GM19463 (cell line): ENCODE data around the gene KIAA1614.
A peak's percentile ranks its signal among the peaks of the same experiment; 100 is the strongest.

ENCODE experiments used
- ATAC-seq: cut with Tn5 transposase; IDR thresholded peaks from one replicate; pipeline ENCODE4 v1.9.1; 2021; ENCODE audit warnings: mild to moderate bottlenecking, moderate library complexity; ENCODE audit not compliant: unreplicated experiment

Gene KIAA1614

DNA sequence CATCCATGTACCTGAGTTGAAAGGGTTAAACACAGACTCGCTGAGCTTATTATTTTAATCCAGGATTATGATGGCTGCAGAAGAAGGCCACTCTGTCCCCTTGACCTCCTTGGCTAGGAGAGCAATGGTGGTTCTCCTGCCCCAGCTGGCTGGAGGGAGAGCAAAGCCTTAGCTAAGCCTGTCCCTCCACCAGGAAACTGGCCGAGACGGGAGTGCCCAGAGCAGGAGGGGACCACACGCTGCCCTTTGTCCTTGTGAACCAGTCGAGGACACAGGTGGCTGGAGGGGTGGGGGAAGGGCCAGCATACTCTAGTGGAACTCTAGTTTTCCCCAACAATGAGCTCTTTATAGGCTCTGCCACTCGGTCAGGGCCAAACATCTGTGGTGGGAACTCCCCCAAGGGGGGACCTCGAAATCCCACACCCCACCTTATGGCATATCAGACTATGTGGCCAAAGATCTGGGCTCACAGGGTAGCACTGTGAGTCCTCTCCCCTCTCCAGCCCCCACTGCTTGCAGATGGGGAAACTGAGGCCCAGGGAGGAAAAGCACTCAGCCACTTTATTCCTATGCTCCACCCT lies 12.9 kb downstream of the KIAA1614 start:
- no peak for ATAC-seq

- peak; percentile 56 for ATAC-seq
Measured at GRCh38 chr1:180926164-180926981, 13.7 kb downstream of the KIAA1614 start.

DNA sequence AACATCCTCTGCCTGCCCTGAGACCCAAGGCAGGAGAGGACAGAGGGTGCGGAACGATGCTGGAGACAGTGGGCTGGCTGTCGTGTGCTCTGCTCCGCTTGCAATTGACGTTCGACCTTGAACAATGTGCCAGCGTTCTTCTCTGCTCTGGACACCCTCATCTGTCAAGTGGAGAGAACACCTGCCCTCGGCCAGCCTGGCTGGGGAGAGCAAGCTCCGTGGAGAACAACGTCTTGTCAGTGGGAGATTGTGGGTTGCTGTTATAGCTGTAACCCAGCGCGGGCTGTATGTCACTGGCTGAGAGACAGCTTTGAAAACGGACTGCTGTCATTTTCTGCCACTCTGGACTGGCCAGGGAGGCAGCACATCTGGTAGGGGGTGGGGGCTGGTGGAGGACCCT lies 14.7 kb downstream of the KIAA1614 start:
- no peak for ATAC-seq

GRCh38 chr1:180927841-180928240 lies 15.1 kb downstream of the KIAA1614 start:
- ATAC-seq: no peak

DNA sequence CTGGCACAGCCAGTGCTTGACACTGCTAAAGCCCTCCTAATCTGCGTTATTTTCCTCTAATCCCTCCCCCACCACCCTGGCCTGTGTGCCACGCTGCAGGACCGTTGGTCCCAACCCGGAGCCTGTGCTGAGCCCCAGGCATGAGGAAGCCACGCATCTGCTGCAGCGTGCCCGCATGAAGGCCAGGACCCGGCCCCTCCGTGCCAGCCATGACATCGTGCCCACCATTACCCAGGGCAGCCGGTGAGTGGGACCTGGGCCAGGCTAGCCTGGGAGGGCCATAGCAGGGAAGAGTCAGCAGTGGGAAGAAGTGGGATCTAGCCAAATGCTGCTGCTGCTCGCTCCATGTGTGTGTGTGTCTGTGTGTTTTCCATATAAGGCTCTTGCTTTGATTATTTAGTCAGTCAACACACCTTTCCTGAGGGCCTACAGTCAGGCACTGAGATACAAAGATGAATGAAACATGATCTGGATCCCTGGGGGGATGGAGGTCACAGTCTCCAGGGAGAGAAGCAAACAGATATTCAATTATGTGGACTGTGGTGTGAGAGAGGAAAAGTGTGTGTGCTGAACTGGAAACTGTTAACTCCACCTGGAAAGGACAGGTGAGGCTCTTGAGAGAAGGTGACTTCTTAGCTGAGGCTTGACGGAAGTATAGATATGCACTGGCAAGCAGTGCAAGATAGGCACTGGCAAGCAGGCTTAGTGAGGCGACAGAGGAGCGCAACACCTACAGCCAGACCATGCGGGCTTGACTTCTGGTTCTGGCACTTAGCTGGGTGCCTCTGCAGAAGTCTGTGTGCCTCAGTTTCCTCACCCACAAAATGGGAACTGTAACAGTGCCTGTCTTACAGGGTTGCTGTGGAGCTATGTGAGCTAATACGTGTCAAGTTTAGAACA lies 15.9 kb downstream of the KIAA1614 start:
- no peak for ATAC-seq

GRCh38 chr1:180929389-180929788 lies 16.7 kb downstream of the KIAA1614 start:
- ATAC-seq: no peak

- ATAC-seq: no peak
Measured at GRCh38 chr1:180930687-180931086, 18.0 kb downstream of the KIAA1614 start.

GRCh38 chr1:180931529-180931928 lies 18.8 kb downstream of the KIAA1614 start:
- no peak for ATAC-seq

DNA sequence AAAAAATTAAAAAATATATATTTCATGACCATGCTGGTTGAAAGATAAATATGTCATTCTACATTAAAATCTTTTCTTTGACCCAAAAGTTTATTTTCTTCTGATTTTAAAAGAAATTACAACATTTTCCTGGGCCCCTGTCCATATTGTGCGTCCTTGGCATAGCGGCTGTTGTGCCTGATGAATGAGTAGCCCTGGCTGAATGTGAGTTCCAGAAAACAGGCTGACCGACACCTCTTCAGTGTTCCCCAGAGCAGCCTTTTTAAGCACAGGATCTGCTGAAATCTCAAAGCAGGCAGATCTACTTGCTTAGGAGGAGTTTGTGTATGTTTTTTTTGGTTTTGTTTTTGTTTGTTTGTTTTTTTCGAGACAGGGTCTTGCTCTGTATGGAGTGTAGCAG lies 19.7 kb downstream of the KIAA1614 start:
- ATAC-seq: no peak

GRCh38 chr1:180933141-180933540 lies 20.4 kb downstream of the KIAA1614 start:
- ATAC-seq: no peak

DNA sequence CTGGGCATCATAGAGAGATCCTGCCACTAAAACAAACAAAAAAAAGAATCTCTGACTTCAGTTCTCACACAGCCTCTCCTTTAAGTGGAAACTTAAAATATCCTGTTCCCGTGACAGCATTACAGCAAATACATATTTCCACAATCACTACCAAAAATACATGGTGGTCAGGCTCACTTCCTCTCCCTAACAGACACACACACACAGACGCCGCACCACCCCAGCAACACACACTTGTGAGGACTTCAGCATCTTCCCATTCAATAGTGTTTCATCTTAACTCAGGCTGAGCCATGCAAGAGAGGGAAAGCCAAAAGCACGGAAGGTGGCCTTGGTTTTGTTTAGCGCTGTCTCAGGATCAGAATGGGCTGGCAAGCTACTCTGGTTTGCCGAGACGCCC lies 21.9 kb downstream of the KIAA1614 start:
- ATAC-seq: no peak

DNA sequence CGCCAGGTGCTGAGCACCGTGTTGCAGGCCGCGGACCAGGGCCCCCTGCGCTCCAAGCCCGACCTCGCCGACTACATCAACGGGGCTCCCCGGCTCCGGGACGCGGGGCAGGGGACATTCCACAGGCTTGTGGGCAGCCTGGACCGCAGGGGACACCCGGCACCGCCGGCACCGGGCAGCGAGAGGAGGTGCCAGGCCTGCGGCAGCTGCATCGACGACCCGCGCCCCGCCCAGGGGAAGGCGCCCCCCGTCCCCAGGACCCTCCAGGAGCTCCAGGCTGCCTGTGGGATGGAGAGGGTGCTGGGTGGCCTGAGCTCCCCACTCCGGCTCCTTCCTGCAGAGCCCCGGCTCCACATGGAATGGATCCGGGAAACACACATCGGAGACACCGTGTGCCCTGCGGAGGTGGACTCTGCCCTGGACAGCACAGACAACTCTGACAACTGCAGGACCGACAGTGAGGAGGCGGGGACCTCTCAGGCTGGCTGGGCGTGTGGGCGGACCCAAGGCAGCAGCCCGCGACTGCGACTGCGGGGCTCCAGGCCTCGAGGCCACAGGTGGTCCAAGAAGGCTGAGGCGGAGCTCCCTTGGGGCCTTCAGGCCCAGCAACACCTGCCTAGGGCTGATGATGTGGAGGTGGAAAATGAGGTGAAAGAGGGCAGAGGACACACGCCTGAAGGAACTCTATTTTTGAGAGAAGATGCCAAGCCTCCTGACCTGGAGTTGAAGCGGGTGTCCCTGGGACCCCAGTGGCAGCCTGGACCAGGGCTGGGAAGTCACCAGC lies 22.8 kb downstream of the KIAA1614 start:
- peak; percentile 69 for ATAC-seq

- no peak for ATAC-seq
Measured at GRCh38 chr1:180936110-180937011, 23.7 kb downstream of the KIAA1614 start.

- ATAC-seq: no peak
Measured at GRCh38 chr1:180937012-180937372, 24.3 kb downstream of the KIAA1614 start.

GRCh38 chr1:180937624-180938225 lies 25.0 kb downstream of the KIAA1614 start:
- no peak for ATAC-seq

GRCh38 chr1:180939073-180939710 lies 26.5 kb downstream of the KIAA1614 start:
- ATAC-seq: no peak

DNA sequence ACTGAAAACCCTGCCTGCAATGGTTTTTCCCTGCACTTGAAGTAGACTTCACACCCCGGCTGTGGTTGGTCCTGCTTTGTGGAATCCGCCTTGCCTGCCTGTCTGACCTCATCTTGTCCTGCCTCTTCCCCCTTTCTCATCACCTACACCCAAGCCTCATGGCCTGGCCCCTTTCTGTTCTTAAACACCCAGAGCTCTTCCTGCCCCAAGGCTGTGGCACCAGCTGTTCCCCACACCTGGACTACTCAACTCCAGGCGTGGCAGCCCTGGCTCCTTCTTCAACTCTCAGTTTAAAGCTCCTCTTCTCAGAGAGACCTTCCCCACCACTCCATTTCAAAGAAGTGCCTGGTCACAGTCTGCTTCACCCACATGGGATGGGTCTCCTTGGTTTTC lies 27.0 kb downstream of the KIAA1614 start:
- ATAC-seq: no peak

GRCh38 chr1:180940445-180940844 lies 27.7 kb downstream of the KIAA1614 start:
- no peak for ATAC-seq
